ENCODE data around the gene GTF3C5.
"Not testable (repeated sequence)": the region's sequence is repeated elsewhere in the genome, so short reads cannot be mapped to it uniquely, and the experiment has no call there.

The GTF3C5 gene

DNA sequence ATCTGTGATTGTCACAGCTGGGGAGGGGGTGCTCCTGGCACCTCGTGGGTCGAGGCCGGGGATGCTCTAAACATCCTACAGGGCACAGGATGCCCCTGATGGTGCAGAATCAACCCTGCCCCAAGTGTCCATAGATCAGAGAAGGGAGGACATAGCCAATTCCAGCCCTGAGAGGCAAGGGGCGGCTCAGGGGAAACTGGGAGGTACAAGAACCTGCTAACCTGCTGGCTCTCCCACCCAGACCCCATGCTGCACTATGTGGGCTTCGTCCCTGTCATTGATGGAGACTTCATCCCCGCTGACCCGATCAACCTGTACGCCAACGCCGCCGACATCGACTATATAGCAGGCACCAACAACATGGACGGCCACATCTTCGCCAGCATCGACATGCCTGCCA, 37.6 kb downstream of the GTF3C5 start:
- DNase-seq (ENCODE audit: low read depth, low spot score) = not testable (repeated sequence)

GRCh38 chr9:133070500-133070961, 39.7 kb downstream of the GTF3C5 start:
- not testable (repeated sequence) for DNase-seq (ENCODE audit: low read depth, low spot score)

- DNase-seq (ENCODE audit: low read depth, low spot score) = not testable (repeated sequence)
These were observed 40.2 kb downstream of the GTF3C5 start for GRCh38 chr9:133070985-133071384.

GRCh38 chr9:133071484-133072150, 40.8 kb downstream of the GTF3C5 start:
- no peak for DNase-seq (ENCODE audit: low read depth, low spot score)

- not testable (repeated sequence) for DNase-seq (ENCODE audit: low read depth, low spot score)
These were observed 41.4 kb downstream of the GTF3C5 start for GRCh38 chr9:133072210-133072609.

DNA sequence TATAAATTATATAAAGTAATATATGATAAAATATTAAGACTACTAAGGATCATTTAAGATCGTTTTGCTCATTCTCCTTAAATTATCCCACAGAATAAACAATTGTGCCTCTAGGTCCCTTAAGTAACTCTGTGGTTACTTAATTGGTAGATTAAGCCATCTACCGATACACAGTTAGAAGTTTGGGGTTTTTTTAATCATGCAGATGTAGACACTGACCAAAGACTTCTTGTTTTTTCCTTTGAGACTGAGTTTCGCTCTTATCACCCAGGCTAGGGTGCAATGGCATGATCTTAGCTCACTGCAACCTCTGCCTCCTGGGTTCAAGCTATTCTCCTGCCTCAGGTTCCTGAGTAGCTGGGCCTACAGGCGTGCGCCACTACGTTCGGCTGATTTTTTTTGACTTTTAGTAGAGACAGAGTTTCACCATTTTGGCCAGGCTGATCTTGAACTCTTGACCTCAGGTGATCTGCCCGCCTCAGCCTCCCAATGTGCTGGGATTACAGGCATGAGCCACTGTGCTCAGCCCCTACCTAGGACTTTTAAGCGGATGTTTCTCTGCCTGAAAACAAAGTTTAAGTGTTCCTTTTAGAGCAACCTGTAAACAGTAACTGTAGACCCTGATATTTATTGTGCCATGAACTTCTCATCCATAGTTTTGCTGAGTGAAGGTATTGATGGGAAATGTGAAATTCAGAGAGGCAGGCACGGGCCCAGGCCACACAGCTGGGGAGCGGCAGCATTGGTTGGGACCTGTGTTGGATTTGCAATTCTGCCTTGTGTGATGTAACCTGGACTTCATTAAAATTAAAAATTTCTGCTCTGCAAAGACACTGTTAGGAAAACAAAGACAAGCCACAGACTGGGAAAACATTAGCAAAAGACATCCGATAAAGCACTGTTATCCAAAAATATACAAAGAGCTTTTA, 42.6 kb downstream of the GTF3C5 start:
- DNase-seq (ENCODE audit: low read depth, low spot score) = no peak

DNA sequence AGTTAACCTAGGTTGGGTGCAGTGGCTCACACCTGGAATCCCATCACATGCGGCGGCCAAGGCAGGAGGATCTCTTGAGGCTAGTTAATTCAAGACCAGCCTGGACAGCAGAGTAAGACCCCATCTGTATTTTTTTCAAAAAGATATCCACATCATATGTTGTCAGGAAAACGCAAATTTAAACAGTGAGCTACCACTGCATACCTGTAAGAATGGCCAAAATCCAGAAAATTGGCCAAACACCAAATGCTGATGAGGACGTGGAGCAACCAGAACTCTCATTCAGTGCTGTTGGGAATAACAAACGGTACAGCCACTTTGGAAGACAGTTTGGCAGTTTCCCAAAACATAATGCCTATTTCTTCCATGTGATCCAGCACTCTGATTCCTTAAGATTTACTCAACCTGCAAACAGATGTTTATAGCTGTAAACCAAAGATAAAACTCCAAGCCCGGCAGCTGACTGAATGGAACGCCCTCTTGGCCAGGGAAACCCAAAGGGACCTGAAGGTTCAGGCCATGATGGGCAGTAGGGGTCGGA, 43.4 kb downstream of the GTF3C5 start:
- DNase-seq (ENCODE audit: low read depth, low spot score) = no peak

DNA sequence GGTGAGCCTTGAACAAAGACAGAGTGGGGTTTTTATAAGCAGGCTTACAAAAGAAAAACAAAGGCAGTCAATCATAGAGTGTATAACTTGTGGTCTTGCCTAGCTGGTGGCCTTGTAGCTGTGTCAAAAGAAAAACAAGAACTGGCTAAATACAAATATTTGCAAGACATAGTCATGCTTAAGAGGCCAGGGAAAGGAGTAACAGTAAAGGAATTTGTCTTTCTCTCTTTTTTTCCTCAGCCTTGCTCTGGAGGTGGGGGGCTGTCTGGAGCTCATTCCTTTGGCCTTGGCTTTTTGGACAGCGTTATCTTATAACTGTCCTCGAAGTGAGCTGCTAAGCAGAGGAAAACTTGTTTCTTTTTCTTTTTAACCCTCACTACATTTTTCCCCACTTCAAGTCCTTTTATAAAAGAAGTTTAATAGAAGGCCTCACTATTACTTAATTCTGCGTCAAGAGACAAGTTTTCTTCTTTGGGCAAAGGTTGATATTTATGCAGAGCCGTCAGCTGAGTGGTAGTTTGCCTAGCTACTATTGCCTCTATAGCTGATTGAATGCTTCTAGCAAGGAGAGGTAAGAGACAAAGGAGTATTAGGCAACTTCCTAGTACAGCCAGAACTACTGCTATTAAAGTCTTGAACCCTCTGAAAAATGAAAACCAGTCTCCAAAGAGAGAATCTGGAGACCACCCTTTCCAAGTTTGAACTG, 45.3 kb downstream of the GTF3C5 start:
- no peak for DNase-seq (ENCODE audit: low read depth, low spot score)

GRCh38 chr9:133076691-133077090, 45.9 kb downstream of the GTF3C5 start:
- no peak for DNase-seq (ENCODE audit: low read depth, low spot score)

DNA sequence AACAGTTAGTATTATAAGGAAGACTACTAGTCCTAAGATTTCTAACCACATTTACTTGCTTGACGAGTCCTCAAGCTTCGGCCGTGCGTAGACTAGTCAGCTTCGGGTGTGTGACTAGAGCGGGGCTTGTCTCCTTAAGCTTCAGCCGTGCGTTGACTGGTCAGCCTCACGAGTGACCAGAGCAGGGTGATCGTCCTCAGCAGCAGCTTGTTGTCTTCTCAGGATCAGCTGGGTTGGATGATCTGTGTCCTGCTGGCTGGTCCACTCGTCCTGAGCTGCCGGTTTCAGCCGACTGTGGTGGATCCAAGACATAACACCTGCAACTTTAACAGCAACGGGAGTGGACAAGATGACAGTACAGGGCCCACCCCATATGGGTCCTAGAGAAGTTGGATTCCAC, 47.7 kb downstream of the GTF3C5 start:
- DNase-seq (ENCODE audit: low read depth, low spot score) = no peak

DNA sequence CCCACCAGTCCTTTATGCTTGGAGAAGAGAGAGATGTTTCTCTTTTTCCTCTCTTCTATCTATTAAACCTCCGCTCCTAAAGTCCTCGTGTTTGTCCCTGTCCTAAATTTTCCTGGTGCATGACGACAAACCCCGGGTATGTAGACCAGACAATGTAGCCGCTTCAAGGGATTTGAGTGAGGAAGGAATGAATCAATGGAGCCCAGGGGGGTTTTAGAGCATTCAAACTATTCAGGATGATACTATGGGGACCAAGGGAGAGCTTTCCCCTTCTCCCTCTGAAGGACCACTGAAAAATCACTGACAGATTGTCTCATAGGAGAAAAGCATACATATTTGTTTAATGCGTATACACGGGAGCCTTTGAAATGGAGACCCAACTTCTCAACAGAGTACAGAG, 49.4 kb downstream of the GTF3C5 start:
- no peak for DNase-seq (ENCODE audit: low read depth, low spot score)

- not testable (repeated sequence) for DNase-seq (ENCODE audit: low read depth, low spot score)
These were observed 50.3 kb downstream of the GTF3C5 start for GRCh38 chr9:133080786-133081779.

GRCh38 chr9:133081957-133082644, 51.3 kb downstream of the GTF3C5 start:
- DNase-seq (ENCODE audit: low read depth, low spot score) = not testable (repeated sequence)

- not testable (repeated sequence) for DNase-seq (ENCODE audit: low read depth, low spot score)
These were observed 52.9 kb downstream of the GTF3C5 start for GRCh38 chr9:133083688-133084087.

DNA sequence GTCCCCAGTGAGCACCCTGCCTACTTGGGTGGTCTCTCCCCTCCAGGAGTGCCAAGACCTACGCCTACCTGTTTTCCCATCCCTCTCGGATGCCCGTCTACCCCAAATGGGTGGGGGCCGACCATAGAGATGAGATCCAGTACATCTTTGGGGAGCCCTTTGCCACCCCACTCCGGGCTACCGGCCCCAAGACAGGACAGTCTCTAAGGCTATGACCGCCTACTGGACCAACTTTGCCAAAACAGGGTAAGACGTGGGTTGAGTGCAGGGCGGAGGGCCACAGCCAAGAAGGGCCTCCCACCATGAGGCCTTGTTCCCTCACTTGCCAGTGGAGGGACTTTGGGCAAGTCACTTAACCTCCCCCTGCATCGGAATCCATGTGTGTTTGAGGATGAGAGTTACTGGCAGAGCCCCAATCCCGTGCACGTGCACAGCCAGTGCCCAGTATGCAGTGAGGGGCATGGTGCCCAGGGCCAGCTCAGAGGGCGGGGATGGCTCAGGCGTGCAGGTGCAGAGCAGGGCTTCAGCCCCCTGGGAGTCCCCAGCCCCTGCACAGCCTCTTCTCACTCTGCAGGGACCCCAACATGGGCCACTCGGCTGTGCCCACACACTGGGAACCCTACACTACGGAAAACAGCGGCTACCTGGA, 55.5 kb downstream of the GTF3C5 start:
- not testable (repeated sequence) for DNase-seq (ENCODE audit: low read depth, low spot score)

DNA sequence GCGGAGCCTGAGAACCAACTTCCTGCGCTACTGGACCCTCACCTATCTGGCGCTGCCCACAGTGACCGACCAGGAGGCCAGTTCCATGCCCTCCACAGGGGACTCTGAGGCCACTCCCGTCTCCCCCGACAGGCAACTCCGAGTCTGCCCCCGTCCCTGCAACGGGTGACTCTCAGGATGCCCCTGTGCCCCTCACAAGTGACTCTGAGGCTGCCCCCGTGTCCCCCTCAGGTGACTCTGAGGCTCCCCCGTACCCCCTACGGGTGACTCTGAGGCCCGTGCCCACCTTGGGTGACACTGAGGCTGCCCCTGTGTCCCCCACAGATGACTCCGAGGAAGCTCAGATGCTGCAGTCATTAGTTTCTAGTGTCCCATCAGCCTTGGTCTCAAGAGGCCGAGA, 56.1 kb downstream of the GTF3C5 start:
- no peak for DNase-seq (ENCODE audit: low read depth, low spot score)

DNA sequence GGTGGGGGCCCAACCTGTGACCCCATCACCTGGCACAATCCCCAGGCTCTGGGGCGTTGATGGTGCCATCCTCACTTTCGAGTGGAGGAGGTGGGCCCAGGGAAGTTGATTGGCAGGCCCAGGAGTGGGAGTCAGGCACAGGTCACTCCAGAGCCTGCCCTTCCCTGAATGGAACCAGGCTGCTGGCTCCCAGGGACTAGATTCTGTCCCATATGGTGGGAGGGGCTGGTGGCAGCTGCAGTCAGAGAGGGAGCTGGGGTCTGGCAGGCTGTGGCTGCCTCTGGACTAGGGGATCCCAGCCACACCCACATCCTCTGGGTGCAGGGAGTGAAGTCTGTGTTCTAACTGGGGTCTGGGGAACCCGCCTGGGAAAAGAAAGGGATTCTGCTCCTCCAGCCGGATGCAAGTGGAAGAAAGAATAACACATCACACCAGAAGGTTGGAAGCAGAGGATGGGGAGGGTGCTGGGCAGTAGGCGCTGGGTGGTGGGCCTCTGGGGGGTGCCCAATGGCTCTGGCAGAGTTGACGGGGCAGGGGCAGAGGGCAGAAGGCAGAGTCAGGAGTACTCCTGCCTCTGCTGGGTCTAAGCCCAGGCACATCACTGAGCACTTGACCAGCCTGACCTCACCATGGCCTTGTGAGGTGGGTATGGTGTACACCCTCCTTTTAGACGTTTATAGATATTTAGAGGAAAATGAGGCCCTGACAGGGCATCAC, 56.8 kb downstream of the GTF3C5 start:
- DNase-seq (ENCODE audit: low read depth, low spot score) = no peak

- DNase-seq (ENCODE audit: low read depth, low spot score) = no peak
These were observed 57.5 kb downstream of the GTF3C5 start for GRCh38 chr9:133088146-133088750.
